Forelimb muscle (tissue), 1 donor: ENCODE measurements around the gene DOHH. TPM values are rescaled to one million over a fixed set of nuclear protein-coding genes. Genes with fewer than 3 reads are reported as not detected.

Experiments used
- DNase-seq: peaks from one replicate; pipeline ENCODE4 v3.0.0-alpha.2; 2013; ENCODE audit warnings: low read depth
- polyA plus RNA-seq: library from polyadenylated mRNA; unstranded; fragments of 120-200 nt; gene quantifications from one replicate; pipeline ENCODE4 v1.2.1, GENCODE V29; 2013; ENCODE audit not compliant: insufficient read length

Gene DOHH
- polyA plus RNA-seq, 1 donor = 6.8 TPM

DNA sequence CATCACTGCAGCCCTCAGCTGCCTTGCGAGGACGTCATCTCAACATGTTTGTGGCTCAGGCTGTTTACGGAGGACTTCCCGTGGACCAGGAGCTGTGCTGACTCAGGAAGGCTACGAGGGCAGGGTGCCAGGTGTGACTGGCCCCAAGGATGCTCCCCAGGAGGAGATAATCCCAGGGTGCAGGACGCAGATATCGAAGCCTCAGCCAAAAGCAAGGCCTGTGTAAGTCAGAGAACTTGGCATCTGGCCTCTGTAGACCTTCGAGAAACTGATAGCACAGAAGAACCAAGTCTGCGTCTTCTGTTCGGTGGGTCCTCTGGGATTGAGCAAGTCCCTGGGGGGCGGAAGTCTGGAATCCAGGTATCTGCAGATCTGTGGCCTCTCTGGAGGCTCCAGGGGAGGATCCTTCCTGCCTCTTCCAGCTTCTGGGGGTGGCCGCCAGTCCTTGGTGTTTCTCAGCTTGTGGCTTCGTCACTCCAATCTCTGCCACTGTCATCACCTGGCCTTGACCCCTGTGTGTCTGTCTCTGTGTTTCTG lies 2.6 kb upstream of the DOHH start:
- no peak for DNase-seq

DNA sequence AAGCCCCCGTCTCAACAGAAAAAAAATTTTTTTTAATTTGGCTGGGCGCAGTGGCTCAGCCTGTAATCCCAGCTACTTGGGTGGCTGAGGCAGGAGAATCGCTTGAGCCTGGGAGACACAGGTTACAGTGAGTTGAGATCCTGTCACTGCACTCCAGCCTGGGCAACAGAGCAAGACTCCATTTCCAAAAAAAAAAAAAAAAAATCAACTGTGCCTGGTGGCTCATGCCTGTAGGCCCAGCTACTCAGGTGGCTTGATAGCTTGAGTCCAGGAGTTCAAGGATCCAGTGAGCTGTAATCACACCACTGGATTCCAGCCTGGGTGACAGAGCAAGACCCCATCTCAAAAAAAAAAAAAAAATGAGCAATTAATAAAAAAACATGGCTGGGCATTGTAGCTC lies 1.3 kb upstream of the DOHH start:
- no peak for DNase-seq

DNA sequence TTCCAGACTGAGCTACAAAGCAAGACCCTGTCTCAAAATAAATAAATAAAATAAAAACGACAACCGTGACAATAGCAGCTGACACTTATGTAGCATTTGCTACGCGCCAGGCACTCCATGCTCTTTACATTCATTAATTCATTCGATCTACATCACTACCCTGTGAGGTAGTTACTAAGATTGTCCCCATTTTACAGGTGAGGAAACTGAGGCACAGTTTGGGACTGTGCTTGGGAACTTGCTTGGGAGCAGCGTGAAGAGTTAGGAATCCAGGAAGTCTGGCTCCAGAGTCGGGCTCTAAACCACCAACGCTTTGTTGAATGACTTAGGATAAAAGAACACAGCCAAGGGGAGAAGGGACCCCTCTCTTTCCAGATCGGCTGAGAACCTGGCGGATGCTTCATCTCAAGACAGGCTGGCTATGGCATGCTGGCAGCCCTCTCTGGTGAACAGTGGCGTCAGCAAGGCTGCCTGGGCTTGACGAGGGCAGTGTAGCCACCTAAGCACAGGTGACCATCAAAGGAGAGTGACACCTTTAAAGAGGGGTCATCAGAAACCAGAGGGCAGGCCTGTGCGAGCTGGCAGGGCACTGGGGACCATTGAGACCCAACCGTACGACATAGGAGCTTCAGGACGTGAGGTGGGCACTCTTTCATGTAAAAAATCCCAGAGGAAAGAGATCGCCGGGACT lies 591 bp downstream of the DOHH start:
- no peak for DNase-seq

DNA sequence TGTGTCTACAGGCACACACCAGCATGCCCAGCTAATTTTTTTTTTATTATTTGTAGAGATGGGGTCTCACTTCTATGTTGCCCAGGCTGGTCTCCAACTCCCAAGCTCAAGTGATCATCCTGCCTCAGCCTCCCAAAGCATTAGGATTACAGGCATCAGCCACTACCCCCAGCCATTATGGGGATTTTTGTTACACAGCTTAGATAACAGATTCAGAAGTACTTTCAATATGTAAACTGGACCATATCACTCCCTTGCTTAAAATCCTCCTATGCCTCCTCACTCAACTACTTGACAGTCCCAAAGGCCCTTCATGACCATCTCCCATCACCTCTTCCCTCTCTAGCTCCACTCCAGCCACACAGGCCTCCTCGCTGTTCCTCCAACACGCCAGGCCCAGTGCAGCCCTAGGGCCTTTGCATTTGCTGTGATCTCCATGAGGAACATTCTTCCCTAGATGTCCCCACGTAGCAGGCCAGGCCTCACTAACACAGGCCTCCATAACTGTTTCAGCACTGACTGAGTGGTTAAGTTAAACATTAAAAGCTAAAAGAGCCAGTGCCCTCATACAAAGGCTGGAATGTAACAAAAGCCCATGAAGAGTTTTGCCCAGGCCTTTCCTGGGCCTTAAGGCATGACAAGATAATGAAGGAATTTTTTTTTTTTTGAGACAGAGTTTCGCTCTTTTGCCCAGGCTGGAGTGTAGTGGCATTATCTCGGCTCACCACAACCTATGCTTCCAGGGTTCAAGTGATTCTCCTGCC lies 2.5 kb downstream of the DOHH start:
- no peak for DNase-seq

DNA sequence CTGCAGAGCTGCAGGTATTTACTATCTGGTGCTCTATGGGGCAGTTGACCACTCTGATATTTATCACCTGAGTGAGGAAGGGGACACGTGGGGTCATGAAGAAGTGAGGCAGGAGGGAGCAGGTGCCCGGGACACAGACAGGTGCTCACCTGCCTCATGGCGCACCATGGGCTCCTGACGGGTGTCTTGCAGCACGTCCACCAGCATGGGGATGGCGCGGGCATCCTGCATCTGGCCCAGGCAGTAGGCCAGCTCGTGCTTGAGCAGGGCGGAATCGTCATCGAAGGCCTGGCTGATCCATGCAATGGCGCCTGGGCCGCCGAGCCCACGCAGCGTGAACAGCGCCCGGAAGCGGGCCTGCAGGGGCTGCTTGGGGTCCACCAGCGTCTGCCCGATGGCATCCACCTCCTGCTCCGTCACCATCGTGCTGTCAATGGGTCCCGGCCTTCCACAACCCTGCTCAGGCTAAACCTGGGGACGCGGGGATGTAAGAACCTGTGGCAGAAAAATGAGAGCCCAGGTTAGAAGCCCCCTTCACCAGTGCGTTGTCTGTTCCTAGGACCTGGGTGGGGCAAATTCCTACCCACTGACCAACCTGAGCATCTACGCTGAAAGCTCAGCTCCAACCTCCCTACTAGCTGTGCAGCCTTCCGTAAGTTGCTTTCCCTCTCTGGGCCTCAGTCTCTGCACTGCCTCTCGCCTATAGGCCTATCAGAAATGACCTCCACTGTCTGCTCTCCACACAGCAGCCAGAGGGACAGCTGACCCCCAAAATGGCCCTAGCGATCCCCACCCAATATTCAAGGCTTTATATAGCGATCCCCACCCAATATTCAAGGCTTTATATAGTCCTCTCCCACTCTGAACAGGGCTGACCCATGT lies 3.8 kb downstream of the DOHH start:
- DNase-seq = no peak

DNA sequence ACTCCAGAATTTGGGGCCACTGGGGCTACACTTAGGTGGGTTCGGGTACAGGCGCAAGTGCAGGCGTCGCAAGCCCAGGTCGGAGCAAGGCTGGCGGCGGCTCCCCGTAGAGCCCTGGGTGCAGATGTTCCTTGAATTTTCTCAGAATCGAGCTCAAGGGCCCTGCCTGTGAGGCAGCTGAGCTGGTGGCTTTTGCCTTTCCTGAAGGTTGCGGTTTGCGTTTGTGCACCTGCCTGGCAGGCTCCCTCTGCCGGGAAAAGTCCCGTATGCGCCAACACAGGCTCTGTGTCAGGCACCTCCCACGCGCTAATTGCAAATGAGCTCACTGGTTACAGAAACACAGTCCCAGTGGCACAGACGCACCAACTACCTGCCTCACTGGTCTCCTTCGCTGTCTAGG lies 5.9 kb downstream of the DOHH start:
- no peak for DNase-seq

DNA sequence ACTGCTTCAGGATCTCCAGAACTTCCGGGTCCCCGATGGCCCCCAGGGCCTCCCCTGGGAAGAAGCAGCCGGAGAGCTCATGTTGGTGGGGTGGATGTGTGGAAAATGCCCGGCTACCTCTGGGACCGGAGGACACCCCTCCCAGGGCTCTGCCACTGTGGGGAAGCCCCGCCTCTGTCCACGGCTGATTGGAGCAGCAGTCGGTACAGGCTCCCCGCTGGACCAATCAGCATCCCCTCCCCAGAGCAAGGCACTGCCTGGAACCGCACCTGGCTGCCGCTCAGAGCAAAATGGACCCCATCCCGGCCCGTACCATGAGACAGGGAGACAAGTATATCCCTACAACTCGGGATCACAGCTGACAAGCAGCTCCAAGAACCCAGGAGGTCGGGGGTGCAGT lies 6.4 kb downstream of the DOHH start:
- no peak for DNase-seq

DNA sequence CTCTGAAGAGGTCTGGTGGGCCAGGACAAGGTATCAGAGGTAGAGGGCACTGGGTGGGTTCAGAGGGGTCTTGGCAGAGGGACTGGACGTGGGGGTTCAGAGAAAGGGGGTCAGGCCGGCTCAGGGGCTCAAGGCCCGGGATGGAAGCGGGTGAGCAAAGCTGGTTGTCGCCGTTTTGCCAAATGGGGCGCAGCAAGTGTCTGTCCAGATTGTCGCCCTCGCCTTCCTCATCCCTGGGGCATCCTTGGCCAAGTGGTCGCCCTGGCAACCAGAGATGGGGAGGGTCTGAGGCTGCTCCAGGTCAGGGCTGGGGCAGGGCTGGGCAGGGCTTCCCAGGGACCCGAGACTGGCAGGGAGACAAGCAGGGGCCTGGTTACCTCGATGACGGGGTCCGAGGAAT lies 6.8 kb downstream of the DOHH start:
- DNase-seq = no peak

DNA sequence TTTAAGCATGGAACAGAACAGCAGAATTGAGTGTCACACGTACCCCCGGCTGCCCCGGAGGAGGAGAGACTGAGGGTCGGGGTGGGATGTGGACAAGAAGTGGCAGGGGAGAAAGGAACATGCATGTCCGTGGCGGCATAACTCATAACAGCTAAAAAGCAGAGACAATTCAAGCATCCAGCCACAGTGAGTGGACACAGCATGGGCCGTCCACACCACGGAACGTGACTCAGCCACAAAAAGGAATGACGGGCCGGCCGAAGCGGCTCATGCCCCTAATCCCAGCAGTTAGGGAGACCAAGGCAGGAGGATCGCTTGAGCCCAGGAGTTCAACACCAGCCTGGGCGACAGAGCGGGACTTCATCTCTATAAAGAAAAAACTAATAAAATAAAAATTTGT lies 7.6 kb downstream of the DOHH start:
- DNase-seq = no peak

DNA sequence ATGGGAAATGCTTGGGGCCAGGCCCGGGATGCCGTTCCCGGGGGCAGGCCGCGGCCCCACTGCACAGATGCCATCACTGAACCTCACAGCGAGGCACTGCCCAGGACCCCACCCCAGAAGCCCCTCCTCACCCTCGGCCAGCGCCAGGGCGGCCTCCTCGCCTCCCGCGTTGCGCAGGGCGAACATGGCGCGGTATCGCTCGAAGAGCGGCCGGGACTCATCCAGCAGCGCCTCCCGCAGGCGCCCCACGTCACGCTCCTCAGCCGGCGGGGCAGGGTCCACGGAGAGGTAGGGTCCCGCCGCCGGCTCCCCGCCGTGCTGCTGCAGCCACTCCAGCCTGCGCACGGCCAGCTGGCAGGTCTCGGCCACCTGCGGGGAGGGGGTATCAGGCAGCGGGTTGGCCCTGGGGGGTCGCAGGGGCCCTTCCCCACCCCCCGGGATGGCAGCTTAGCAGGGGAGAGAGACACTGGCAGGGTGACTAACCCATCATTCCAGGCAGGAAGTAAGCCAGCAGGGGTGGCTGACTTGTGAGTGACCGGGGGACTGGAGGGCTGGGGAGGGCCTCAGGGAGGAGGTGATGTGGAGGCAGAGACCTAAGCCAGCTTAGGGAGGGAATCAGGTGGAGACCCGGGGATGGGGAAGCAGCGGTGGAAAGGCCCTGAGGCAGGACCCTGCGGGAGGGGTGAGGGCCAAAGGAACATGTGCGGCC lies 8.2 kb downstream of the DOHH start:
- DNase-seq = no peak

DNA sequence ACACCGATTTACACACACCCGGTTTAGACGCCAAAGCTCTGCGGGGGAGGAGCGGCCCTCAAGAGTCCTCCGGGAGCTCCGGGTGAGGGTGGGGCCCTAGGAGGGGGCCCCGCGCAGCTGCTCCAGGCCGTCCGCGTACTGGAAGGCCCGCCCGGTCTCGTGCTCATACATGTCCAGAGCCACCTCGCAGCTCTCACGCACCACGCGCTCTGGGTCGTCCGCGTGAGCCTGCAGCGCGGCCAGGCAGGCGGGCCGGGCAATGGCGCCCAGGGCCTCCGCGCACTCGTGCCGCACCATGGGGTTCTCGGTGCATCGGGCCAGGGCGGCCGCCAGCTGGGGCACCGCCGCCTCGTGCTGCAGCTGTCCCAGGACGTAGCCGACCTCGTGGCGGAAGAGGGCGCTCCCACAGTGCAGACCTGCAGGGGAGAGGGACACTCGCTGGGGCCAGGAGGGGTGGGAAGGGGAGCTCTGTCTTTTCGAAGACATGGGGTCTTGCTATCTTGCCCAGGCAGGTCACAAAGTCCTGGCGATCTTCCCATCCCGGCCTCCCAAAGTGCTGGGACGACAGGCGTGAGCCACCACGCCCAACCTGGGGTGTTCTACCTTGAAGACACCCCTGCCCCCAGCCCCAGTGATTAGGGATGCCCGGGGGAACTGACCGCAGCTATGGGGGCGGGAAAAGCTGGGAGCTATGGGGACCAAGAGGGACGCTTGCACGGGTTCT lies 8.9 kb downstream of the DOHH start:
- DNase-seq = no peak

DNA sequence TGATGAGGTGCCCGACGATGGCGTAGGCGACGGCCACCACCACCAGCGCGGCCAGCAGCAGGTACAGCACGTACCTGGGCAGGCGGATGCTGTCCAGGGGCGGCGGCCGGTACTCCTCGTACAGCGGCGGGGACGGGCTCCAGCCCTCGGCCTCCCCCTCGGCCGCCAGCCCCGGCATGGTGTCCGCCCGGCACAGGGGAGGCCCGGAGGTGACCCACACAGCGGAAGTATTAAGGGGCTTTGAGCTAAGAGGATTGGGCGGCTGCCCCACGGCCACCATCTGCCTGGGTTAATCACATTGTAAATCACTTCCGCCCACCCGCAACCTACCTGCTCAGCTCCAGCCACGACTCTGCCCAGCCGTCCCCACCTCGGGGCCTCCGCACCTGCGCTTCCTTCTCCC lies 17.2 kb downstream of the DOHH start, which contains the start of gene SMIM44:
TSS of gene SMIM44 (minus strand) at position 216 of the 403 bp plus-strand sequence. CDS start at position 178, 38 bp downstream.
- DNase-seq = no peak

DNA sequence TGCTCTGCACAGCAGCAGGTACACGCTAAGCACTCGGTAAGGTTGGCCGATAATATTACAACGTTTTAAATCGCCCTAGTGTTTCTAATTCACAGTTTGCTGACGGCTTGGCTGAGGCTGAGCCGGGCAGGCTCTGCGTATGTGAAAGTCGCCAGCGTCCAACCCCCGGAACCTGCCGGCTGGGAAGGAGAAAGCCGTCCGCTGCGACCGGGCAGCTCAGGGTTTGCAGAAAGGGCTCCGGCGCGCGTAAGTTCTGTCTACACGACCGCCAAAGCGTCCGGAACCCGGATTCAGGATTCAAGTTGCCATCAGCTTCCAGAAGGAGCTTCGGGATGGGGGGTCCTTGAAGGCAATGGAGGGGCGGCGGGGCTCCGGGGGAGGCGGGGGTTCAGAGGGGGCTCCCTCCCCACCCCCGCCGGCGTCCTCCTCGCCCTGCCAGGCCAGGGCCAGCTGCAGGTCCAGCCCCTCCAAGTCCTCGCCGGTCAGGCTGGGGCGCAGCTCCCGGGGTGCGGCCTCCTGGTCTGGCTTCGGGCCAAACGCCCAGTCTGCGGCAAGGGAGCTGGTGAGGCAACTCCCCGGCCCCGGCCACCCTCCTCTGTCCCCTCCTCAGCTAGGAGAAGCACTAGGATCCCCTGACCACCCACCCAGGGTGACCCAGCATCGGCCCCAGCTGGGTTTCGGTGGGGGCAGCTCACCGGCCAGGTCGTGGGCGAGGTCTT lies 17.8 kb downstream of the DOHH start:
- DNase-seq = no peak

DNA sequence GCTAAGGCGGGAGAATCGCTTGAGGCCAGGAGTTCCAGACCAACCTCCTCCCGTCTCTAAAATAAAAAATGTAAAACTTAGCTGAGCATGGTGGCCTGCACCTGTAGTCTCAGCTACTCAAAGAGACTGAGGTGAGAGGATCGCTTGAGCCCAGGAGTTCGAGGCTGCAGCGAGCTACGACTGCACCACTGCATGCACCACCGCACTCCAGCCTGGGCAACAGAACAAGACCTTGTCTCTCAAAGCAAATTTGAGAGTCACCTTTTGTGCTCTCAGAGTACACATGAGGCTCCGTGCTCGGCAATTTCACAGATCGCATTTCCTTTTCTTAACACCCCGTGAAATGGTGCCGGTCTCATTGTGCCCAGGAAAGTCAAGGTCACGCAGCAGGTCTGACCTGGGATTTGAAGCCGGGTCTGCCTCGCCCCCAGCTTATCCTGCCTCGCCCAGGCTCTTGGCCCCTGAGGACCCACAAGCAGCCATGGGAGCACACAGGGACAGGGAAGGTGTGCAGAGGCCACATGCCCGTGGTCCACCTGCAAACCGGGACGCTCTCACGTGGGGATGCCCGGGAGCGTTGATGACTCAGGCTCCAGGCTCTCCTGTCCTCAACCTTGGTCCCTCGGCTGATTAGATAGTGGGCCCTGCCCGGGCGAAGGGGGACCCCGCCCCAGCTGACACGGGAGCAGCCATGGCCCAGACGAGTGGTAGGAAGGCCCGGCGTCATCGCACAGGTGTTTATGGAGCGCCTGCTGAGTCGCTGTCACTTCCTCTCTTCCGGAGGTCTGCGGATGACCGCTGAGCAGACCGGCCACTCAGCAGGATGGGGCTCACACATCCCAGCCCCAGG lies 19.0 kb downstream of the DOHH start:
- DNase-seq = no peak

DNA sequence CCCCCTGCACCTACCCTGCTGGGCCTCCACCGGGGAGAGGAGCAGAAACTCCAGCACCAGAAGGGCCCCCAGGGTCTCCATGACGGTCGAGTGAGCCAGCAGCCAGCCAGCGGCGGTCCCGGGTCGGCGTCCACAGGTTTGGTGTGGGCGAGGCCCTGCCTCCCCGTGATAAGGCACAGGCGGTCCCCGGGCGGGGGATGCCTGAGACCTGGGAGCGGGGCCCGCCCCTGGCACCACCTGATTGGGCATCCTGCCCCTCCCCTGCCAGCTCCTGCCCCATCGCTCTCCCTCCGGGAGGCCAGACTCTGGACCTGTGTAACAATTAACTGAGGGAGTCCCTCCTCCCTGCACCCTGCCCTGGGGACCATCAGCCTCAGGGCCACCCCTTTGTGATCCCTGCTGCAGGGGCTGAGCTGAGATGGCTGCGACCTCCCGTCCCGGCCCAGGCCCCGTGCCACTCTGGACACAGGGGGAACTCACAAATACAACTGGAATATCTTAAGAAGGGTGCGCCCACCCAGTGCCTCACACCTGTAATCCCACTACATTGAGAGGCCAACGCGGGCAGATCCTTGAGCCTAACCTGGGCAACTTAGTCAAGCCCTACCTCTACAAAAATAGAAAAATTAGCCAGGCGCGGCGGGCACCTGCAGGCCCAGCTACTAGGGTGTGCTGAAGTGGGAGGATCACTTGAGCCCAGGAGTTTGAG lies 19.9 kb downstream of the DOHH start, which contains the start of gene SMIM24:
TSS of gene SMIM24 (minus strand) at position 143 of the 709 bp plus-strand sequence. CDS start at position 81, 62 bp downstream.
- no peak for DNase-seq

DNA sequence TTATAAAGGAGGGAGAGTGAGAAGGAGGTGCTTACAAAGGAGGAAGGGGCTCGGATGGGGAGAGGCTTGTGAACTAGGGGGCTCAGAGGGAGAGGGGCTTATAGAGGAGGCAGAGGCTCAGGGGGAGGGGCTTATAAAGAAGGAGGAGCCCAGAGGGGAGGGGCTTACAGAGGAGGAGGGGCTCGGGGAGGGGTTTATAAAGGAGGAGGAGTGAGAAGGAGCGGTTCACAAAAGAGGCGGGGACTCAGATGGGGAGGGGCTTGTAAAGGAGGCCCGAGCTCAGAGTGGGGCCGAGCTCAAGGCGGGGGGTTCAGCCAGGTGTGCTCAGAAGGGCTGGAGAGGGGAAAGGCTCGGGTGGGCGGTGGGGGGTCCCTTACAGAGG lies 20.6 kb downstream of the DOHH start:
- DNase-seq = no peak

DNA sequence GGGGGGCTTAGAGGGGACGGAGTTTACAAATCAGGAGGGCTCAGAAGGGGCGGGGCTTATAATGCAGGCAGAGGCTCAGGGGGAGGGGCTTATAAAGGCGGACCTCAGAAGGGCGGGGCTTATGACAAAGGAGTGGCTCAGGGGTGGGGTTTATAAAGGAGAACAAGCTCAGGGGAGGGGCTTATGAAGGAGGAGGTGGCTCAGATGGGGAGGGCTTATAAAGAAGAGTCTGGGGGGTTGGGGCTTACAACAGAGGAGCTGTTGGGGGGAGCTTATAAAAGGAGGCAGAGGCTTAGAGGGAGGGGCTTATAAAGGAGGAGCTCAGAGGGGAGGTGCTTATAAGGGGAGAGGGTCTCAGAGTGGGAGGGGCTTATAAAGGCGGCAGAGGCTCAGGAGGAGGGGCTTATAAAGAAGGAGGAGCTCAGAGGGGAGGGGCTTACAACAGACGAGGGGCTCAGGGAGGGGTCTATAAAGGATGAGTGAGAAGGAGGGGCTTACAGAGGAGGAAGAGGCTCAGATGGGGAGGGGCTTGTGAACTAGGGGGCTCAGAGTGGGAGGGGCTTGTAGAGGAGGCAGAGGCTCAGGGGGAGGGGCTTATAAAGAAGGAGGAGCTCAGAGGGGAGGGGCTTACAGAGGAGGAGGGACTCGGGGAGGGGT lies 21.2 kb downstream of the DOHH start:
- DNase-seq = no peak
